ENCODE measurements around the gene CNKSR3. TPM values are rescaled to one million over a fixed set of nuclear protein-coding genes. Genes with fewer than 3 reads are reported as not detected.

Gene CNKSR3
- total RNA-seq, 1 donor from 2014 or later = 0.20 TPM

GRCh38 chr6:154359679-154360078 lies 150.8 kb downstream of the CNKSR3 start:
- POLR2A ChIA-PET = no interaction called here
- intact Hi-C loops (cut with micrococcal nuclease) = no loop called here
- Mint-ChIP-seq H3K4me1 (peaks cover 31% of the 10 kb centered on the region), H3K4me3 (no peak overlapping the region), H3K27me3 (peaks cover 2% of the 10 kb centered on the region), H3K27ac (no peak overlapping the region), H3K9me3 (no peaks in the 10 kb centered on the region), H3K36me3 (ENCODE audit: low read depth) (no peaks in the 10 kb centered on the region)
- no peak for ATAC-seq (ENCODE audit: low read depth)
- no peak for TF ChIP-seq CTCF (IDR thresholded peaks at IDR 0.05)
- DNase-seq = no peak
- CTCF ChIA-PET = no interaction called here

- Mint-ChIP-seq H3K36me3 (ENCODE audit: low read depth) (no peaks in the 10 kb centered on the region), H3K27ac (no peak overlapping the region), H3K4me1 (peaks cover 35% of the 10 kb centered on the region), H3K4me3 (peak overlapping the region; percentile 20), H3K27me3 (peaks cover 2% of the 10 kb centered on the region), H3K9me3 (no peaks in the 10 kb centered on the region)
- intact Hi-C loops (cut with micrococcal nuclease) = no loop called here
- TF ChIP-seq CTCF (IDR thresholded peaks at IDR 0.05) = no peak
- ATAC-seq (ENCODE audit: low read depth) (no peak), DNase-seq (no peak)
- POLR2A ChIA-PET = no interaction called here
- CTCF ChIA-PET = no interaction called here
Measured at GRCh38 chr6:154359161-154359574, 151.3 kb downstream of the CNKSR3 start.

- H3K4me3 Mint-ChIP-seq = no peak overlapping the region
- H3K27me3 Mint-ChIP-seq = peaks cover 2% of the 10 kb centered on the region
- TF ChIP-seq CTCF (IDR thresholded peaks at IDR 0.05) = no peak
- no peaks in the 10 kb centered on the region for H3K9me3 Mint-ChIP-seq
- ChIA-PET POLR2A (no interaction called here), CTCF (no interaction called here)
- DNase-seq = no peak
- intact Hi-C loops (cut with micrococcal nuclease) = no loop called here
- no peak for ATAC-seq (ENCODE audit: low read depth)
- H3K4me1 Mint-ChIP-seq = peaks cover 41% of the 10 kb centered on the region
- H3K27ac Mint-ChIP-seq = no peak overlapping the region
- no peaks in the 10 kb centered on the region for H3K36me3 Mint-ChIP-seq (ENCODE audit: low read depth)
Measured at GRCh38 chr6:154358019-154358545, 152.4 kb downstream of the CNKSR3 start.

GRCh38 chr6:154356690-154357089 lies 153.8 kb downstream of the CNKSR3 start, which contains the start of gene IPCEF1:
IPCEF1 (minus strand) TSS chr6:154356803; CDS start chr6:154265947, 90,856 bp downstream.
- Mint-ChIP-seq H3K4me1 (peaks cover 49% of the 10 kb centered on the region), H3K9me3 (no peaks in the 10 kb centered on the region), H3K36me3 (ENCODE audit: low read depth) (no peaks in the 10 kb centered on the region), H3K4me3 (no peak within 1 kb of the TSS), H3K27me3 (peaks cover 2% of the 10 kb centered on the region), H3K27ac (peak within 1 kb of the TSS; percentile 1)
- no peak for TF ChIP-seq CTCF (IDR thresholded peaks at IDR 0.05)
- DNase-seq (no peak), ATAC-seq (ENCODE audit: low read depth) (peak; percentile 42)
- intact Hi-C loops (cut with micrococcal nuclease) = loop anchor here (1.0 kb wide), 1 partner anchor 54 kb away; no protein-coding TSS in a partner anchor
- ChIA-PET POLR2A (no interaction called here), CTCF (no interaction called here)

- peaks cover 48% of the 10 kb centered on the region for H3K4me1 Mint-ChIP-seq
- no peak for TF ChIP-seq CTCF (IDR thresholded peaks at IDR 0.05)
- peaks cover 2% of the 10 kb centered on the region for H3K27me3 Mint-ChIP-seq
- no peaks in the 10 kb centered on the region for H3K36me3 Mint-ChIP-seq (ENCODE audit: low read depth)
- no peak overlapping the region for H3K4me3 Mint-ChIP-seq
- no peak overlapping the region for H3K27ac Mint-ChIP-seq
- ChIA-PET CTCF (no interaction called here), POLR2A (no interaction called here)
- DNase-seq (no peak), ATAC-seq (ENCODE audit: low read depth) (no peak)
- intact Hi-C loops (cut with micrococcal nuclease) = loop anchor here (1.0 kb wide), 1 partner anchor 54 kb away; no protein-coding TSS in a partner anchor
- no peaks in the 10 kb centered on the region for H3K9me3 Mint-ChIP-seq
Measured at GRCh38 chr6:154356113-154356512, 154.4 kb downstream of the CNKSR3 start.
